ACC112 (cell line): Measurements from ENCODE around the gene PRSS53.

ENCODE experiments used
- H2AFZ ChIP-seq: fragments of 200-600 bp; sonication (generic); one replicate; pipeline ENCODE4 v1.6.0; 2017; ENCODE audit warnings: antibody characterized with exemption, low read length; ENCODE audit not compliant: unreplicated experiment
- H3K27ac ChIP-seq: fragments of 200-600 bp; sonication (generic); 2 replicates; pipeline ENCODE4 v1.5.1; 2014; ENCODE audit warnings: low read depth, mild to moderate bottlenecking, antibody characterized with exemption, low read length, moderate library complexity
- H3K27me3 ChIP-seq: fragments of 200-600 bp; sonication (generic); 2 replicates; pipeline ENCODE4 v1.6.1; 2014; ENCODE audit warnings: mild to moderate bottlenecking, antibody characterized with exemption, low read length, moderate library complexity, mixed read lengths; ENCODE audit not compliant: insufficient read depth
- H3K36me3 ChIP-seq: fragments of 200-600 bp; sonication (generic); 2 replicates; pipeline ENCODE4 v1.6.1; 2016; ENCODE audit warnings: mild to moderate bottlenecking, antibody characterized with exemption, low read length, moderate library complexity, mixed read lengths; ENCODE audit not compliant: insufficient read depth
- H3K4me1 ChIP-seq: fragments of 200-600 bp; sonication (generic); one replicate; pipeline ENCODE4 v1.6.1; 2016; ENCODE audit warnings: low read length, mixed read lengths; ENCODE audit not compliant: insufficient read depth, unreplicated experiment, control insufficient read depth
- H3K4me3 ChIP-seq: fragments of 200-600 bp; sonication (generic); 2 replicates; pipeline ENCODE4 v1.5.1; 2014; ENCODE audit warnings: mild to moderate bottlenecking, low read depth, low read length
- H3K79me2 ChIP-seq: fragments of 200-600 bp; sonication (generic); one replicate; pipeline ENCODE4 v1.6.0; 2016; ENCODE audit warnings: low read length; ENCODE audit not compliant: control insufficient read depth, unreplicated experiment, insufficient read depth

PRSS53 gene

DNA sequence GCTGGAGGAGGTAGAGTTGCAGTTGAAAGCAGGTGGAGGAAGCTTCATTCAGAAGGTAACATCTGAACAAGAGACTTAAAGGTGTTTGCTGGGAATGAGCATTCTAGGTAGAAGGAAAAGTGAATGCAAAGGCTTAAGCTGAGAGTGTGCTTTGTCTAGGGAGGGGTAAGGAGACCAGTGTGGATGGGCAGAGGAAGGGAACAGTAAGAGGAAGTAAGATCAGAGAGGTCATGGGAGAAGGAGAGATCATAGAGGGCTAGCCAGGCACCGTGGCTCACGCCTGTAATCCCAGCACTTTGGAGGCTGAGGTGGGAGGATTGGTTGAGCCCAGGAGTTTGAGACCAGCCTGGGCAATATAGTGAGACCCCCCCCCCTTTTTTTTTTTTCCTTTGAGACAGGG, 52.1 kb downstream of the PRSS53 start:
- H3K4me3 ChIP-seq: no peak overlapping the region
- peaks cover 12% of the 10 kb centered on the region for H3K4me1 ChIP-seq

DNA sequence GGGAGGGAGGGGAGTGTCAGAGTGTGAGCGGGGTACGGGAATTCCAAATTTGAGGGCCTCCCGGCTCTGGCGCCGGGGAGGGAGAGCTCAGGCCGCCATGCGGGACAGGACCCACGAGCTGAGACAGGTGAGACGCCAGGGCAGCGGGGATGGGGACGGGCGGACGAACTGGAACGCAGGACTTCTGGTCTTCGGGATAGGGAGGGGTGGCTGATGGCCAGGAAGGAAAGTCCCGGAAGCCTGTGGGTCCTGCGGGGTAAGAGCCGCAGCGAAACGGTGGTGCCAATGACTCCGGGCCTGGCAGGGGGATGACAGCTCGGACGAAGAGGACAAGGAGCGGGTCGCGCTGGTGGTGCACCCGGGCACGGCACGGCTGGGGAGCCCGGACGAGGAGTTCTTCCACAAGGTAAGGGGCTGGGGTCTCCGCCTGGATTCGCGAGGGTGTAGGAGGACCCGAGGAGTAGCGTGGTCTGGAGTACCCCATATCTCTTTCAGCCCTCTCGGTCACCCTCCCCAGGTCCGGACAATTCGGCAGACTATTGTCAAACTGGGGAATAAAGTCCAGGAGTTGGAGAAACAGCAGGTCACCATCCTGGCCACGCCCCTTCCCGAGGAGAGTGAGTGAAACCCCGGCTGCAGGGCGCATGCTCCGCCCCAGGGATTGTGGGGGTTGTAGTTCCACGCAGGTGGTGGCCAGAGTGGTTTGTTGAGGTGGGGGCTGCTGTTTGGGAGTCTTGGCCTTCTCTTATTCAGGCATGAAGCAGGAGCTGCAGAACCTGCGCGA, 54.8 kb downstream of the PRSS53 start:
- H3K4me1 ChIP-seq: peaks cover 12% of the 10 kb centered on the region
- H3K4me3 ChIP-seq: peak overlapping the region; percentile 96
- H3K27me3 ChIP-seq: no peaks in the 10 kb centered on the region
- peak overlapping the region; percentile 81 for H2AFZ ChIP-seq
- H3K79me2 ChIP-seq: peaks cover 12% of the 10 kb centered on the region
- H3K27ac ChIP-seq: peak overlapping the region; percentile 57
- peaks cover 18% of the 10 kb centered on the region for H3K36me3 ChIP-seq

More for the DNA sequence above, 52.1 kb downstream of the PRSS53 start:
- no peak overlapping the region for H3K27ac ChIP-seq
- no peak overlapping the region for H2AFZ ChIP-seq
- H3K79me2 ChIP-seq: peaks cover 12% of the 10 kb centered on the region
- peaks cover 18% of the 10 kb centered on the region for H3K36me3 ChIP-seq
- no peaks in the 10 kb centered on the region for H3K27me3 ChIP-seq
